Activated CD8-positive, alpha-beta memory T cell treated with anti-CD3 and anti-CD28 coated beads for 4 hours (primary cell): ENCODE measurements around the gene OR8D2.
"Not testable (repeated sequence)": the region's sequence is repeated elsewhere in the genome, so short reads cannot be mapped to it uniquely, and the experiment has no call there.

Source experiments
- DNase-seq, 2 donors: peaks; one replicate each; pipeline ENCODE4 v3.0.0-alpha.2; 2020; ENCODE audit warnings: low read depth in 2 of 2

OR8D2 gene

GRCh38 chr11:124285610-124286344 is 34.2 kb downstream of the OR8D2 start:
- DNase-seq: no peak

GRCh38 chr11:124278261-124278660 is 41.7 kb downstream of the OR8D2 start:
- no peak for DNase-seq

GRCh38 chr11:124277804-124278203 is 42.2 kb downstream of the OR8D2 start:
- no peak for DNase-seq

GRCh38 chr11:124277207-124277606 is 42.8 kb downstream of the OR8D2 start:
- no peak for DNase-seq

GRCh38 chr11:124276081-124276480 is 43.9 kb downstream of the OR8D2 start:
- no peak for DNase-seq

- no peak for DNase-seq
These were observed 46.0 kb downstream of the OR8D2 start for GRCh38 chr11:124274000-124274399.

GRCh38 chr11:124270886-124271285 is 49.1 kb downstream of the OR8D2 start:
- DNase-seq: not testable (repeated sequence)
